Heart left ventricle (tissue), 16 donors: ENCODE measurements around the gene CHCHD6. TPM values are rescaled to one million over a fixed set of nuclear protein-coding genes. Genes with fewer than 3 reads are reported as not detected.

Experiments used
- ATAC-seq, 4 donors: fragments of 200-7000 bp; cut with Tn5 transposase; one replicate each; pipeline ENCODE4 v1.9.1; 2020 to 2022; ENCODE audit warnings: moderate library complexity in 4 of 4, mild to moderate bottlenecking in 3 of 4, moderate number of reproducible peaks in 1 of 4
- DNase-seq, 5 donors: peaks; one replicate each; pipeline ENCODE4 v3.0.0-alpha.2; 2020
- H3K27ac ChIP-seq, 12 donors: fragments of 200-600 bp; sonication (generic) in 4 of 12; one replicate each; pipeline versions ENCODE4 v1.5.0 to v1.8.0; 2016 to 2022; ENCODE audit warnings: mild to moderate bottlenecking in 2 of 12
- H3K27me3 ChIP-seq, 9 donors: fragments of 200-600 bp; sonication (generic) in 2 of 9; one replicate each; pipeline versions ENCODE4 v1.5.1 to v1.8.0; 2016 to 2022; ENCODE audit warnings: mild to moderate bottlenecking in 3 of 9
- H3K36me3 ChIP-seq, 9 donors: fragments of 200-600 bp; sonication (generic) in 2 of 9; one replicate each; pipeline versions ENCODE4 v1.5.0 to v1.8.0; 2018 to 2022; ENCODE audit warnings: mild to moderate bottlenecking in 2 of 9
- H3K4me1 ChIP-seq, 12 donors: fragments of 200-600 bp; sonication (generic) in 4 of 12; one replicate each; pipeline versions ENCODE4 v1.5.0 to v1.8.0; 2016 to 2022; ENCODE audit warnings: mild to moderate bottlenecking in 3 of 12
- H3K4me3 ChIP-seq, 12 donors: fragments of 200-600 bp; sonication (generic) in 4 of 12; one replicate each; pipeline versions ENCODE4 v1.5.0 to v1.8.0; 2017 to 2022; ENCODE audit warnings: mild to moderate bottlenecking in 9 of 12, moderate library complexity in 4 of 12
- H3K9me3 ChIP-seq, 12 donors: fragments of 200-600 bp; sonication (generic) in 4 of 12; one replicate each; pipeline versions ENCODE4 v1.5.0 to v1.8.0; 2016 to 2022; ENCODE audit warnings: mild to moderate bottlenecking in 1 of 12
- CTCF ChIP-seq, 12 donors: fragments of 200-600 bp; sonication (generic) in 4 of 12; IDR thresholded peaks; one replicate each; pipeline versions ENCODE4 v1.5.0 to v1.8.0; 2018 to 2022; ENCODE audit warnings: antibody characterized with exemption in 12 of 12, mild to moderate bottlenecking in 5 of 12
- POLR2A ChIP-seq, 2 donors: fragments of 450-650 bp; IDR thresholded peaks; one replicate each; pipeline ENCODE4 v1.6.1; 2017; ENCODE audit warnings: antibody characterized with exemption in 2 of 2, mild to moderate bottlenecking in 2 of 2, moderate library complexity in 2 of 2
- WGBS, 4 donors: extraction: QIAGEN DNeasy Blood & Tissue Kit in 2 of 4; methylation state at CpG; one replicate each; pipeline versions ENCODE4 v1.1.5 to v1.1.7; 2013 to 2018; 5-methylcytosine and 5-hydroxymethylcytosine counted together
- intact Hi-C, 10 donors: fragments of 100-400 bp; cut with DNase I; formaldehyde crosslinking; loops; one replicate each; pipeline versions ENCODE4 v1.11.1 to v1.14.2; 2022
- polyA plus RNA-seq, 2 donors: library from polyadenylated mRNA; stranded (reverse); fragments of 200-250 nt; gene quantifications; one replicate each; pipeline ENCODE4 v1.2.3, GENCODE V29; 2013
- total RNA-seq, 9 donors: library from RNA; depleted of rRNA in 2 of 9; stranded (reverse); fragments of >200 nt in 2 of 9; fragmentation: NEBNext Ultra II Directional in 3 of 9; extraction: Animal tissue kit (Norgen Biotek cat#: 25700) in 3 of 9; gene quantifications; one replicate each; pipeline versions ENCODE4 v1.1.0 to v1.2.4, GENCODE V29; 2016 to 2023
- donor health status: ischemic (EF 13 %, LVEDD 7.1; RV severe dilation, severe dysfunction).
- donor health status: healthy with polysubstance abuse.
- donor health status: DM: no; HTN: yes; CAD: no.
- donor health status: DM: no; HTN: no; CAD: no.
- donor health status: ischemic (EF 25% LVEDD 6.9; RV normal size, moderate dysfunction).
- donor health status: ischemic (EF 25% LVEDD 5.7; RV mildly dilated, moderate dysfunction).
- donor health status: healthy.
- donor health status: DM: yes; HTN: yes; CAD: no.
- donor health status: ischemic (EF 35%, LVEDD 5.7; RV mildly dilated, moderate dysfunction).
- donor health status: nonischemic (EF 11% LVEDD 7.7; RV severe dilation, severe dysfunction).
- donor health status: DM: yes; HTN: yes; CAD: no.
- donor health status: PGD.
- donor health status: ischemic (EF 29% LVEDD 5.4; RV normal size, mild dysfunction).
- donor health status: nonischemic (EF 23%, LVEDD 6.1; RV moderate dilation, normal function).

CHCHD6 gene
- total and polyA plus RNA-seq, 11 donors = 7.7 to 29.3 (median 11.6) TPM

GRCh38 chr3:126851382-126851781 lies 147.3 kb downstream of the CHCHD6 start:
- H3K27me3 ChIP-seq = no peaks in the 10 kb centered on the region
- H3K27ac ChIP-seq = peak overlapping the region in 5 of 12 donors; percentile 47 to 73 (median 67)
- TF ChIP-seq CTCF (IDR thresholded peaks at IDR 0.05) (no peak), POLR2A (IDR thresholded peaks at IDR 0.05) (no peak)
- 87 to 95% (median 92%) methylated on average over 6 of the region's 6 CpGs for WGBS, 4 donors
- H3K4me1 ChIP-seq = peaks cover 0 to 26% (median 11%) of the 10 kb centered on the region in 12 donors
- no peak overlapping the region for H3K4me3 ChIP-seq
- intact Hi-C loops = loop anchor here in 1 of 10 donors (5.0 kb wide), 1 partner anchor 104 kb away; no protein-coding TSS in a partner anchor
- ATAC-seq (no peak), DNase-seq (no peak)
- no peaks in the 10 kb centered on the region for H3K36me3 ChIP-seq
- no peaks in the 10 kb centered on the region for H3K9me3 ChIP-seq

- H3K4me3 ChIP-seq = no peak overlapping the region
- H3K27me3 ChIP-seq = no peaks in the 10 kb centered on the region
- no peak for DNase-seq
- 91 to 100% (median 97%) methylated on average over 5 to 6 of the region's 6 CpGs for WGBS, 4 donors
- no peaks in the 10 kb centered on the region for H3K9me3 ChIP-seq
- intact Hi-C loops = loop anchor here in 1 of 10 donors (5.0 kb wide), 1 partner anchor 105 kb away; no protein-coding TSS in a partner anchor
- H3K36me3 ChIP-seq = no peaks in the 10 kb centered on the region
- no peak for ATAC-seq
- H3K27ac ChIP-seq = peak overlapping the region in 1 of 12 donors; percentile 47
- no peak for TF ChIP-seq POLR2A (IDR thresholded peaks at IDR 0.05)
- TF ChIP-seq CTCF (IDR thresholded peaks at IDR 0.05) = no peak
- H3K4me1 ChIP-seq = peaks cover 0 to 26% (median 11%) of the 10 kb centered on the region in 12 donors
Observed at GRCh38 chr3:126851934-126852333, 147.9 kb downstream of the CHCHD6 start.

- intact Hi-C loops = loop anchor here in 1 of 10 donors (5.0 kb wide), 1 partner anchor 105 kb away; no protein-coding TSS in a partner anchor
- Histone ChIP-seq H3K27ac (no peak overlapping the region), H3K27me3 (no peaks in the 10 kb centered on the region), H3K36me3 (no peaks in the 10 kb centered on the region), H3K4me1 (peaks cover 0 to 26% (median 11%) of the 10 kb centered on the region in 12 donors), H3K9me3 (no peaks in the 10 kb centered on the region), H3K4me3 (no peak overlapping the region)
- no peak for ATAC-seq
- TF ChIP-seq POLR2A (IDR thresholded peaks at IDR 0.05) (no peak), CTCF (IDR thresholded peaks at IDR 0.05) (no peak)
- no peak for DNase-seq
- WGBS, 4 donors = 82 to 93% (median 91%) methylated on average over 10 of the region's 10 CpGs
Observed at GRCh38 chr3:126852511-126852910, 148.5 kb downstream of the CHCHD6 start.

- no peak for ATAC-seq
- H3K36me3 ChIP-seq = no peaks in the 10 kb centered on the region
- H3K27me3 ChIP-seq = no peaks in the 10 kb centered on the region
- H3K9me3 ChIP-seq = no peaks in the 10 kb centered on the region
- no peak overlapping the region for H3K27ac ChIP-seq
- no peak for DNase-seq
- TF ChIP-seq POLR2A (IDR thresholded peaks at IDR 0.05) = no peak
- no peak for TF ChIP-seq CTCF (IDR thresholded peaks at IDR 0.05)
- peaks cover 0 to 22% (median 12%) of the 10 kb centered on the region in 12 donors for H3K4me1 ChIP-seq
- WGBS, 4 donors = 70 to 85% (median 81%) methylated on average over 5 of the region's 5 CpGs
- no peak overlapping the region for H3K4me3 ChIP-seq
- intact Hi-C loops = loop anchor here in 1 of 10 donors (5.0 kb wide), 1 partner anchor 107 kb away; no protein-coding TSS in a partner anchor
Observed at GRCh38 chr3:126854666-126855065, 150.6 kb downstream of the CHCHD6 start.
